Epithelial cell of esophagus (primary cell): ENCODE data around the gene TNFSF8.

Experiments
- DNase-seq: peaks from one replicate; pipeline ENCODE4 v3.0.0; 2010; ENCODE audit warnings: low read depth
- H3K4me3 ChIP-seq: 2 replicates; pipeline ENCODE4 v1.5.1; 2011; ENCODE audit warnings: mild to moderate bottlenecking, low read length, control low read depth
- CTCF ChIP-seq: IDR thresholded peaks from 2 replicates; pipeline ENCODE4 v1.5.1; 2011; ENCODE audit warnings: low read depth, mild to moderate bottlenecking, low read length, control low read depth, inconsistent platforms; ENCODE audit not compliant: insufficient read depth; ENCODE audit errors: missing control alignments

TNFSF8 gene

GRCh38 chr9:114854736-114855355 is 75.5 kb downstream of the TNFSF8 start:
- TF ChIP-seq CTCF: no peak
- no peak for DNase-seq
- no peak overlapping the region for H3K4me3 ChIP-seq

DNA sequence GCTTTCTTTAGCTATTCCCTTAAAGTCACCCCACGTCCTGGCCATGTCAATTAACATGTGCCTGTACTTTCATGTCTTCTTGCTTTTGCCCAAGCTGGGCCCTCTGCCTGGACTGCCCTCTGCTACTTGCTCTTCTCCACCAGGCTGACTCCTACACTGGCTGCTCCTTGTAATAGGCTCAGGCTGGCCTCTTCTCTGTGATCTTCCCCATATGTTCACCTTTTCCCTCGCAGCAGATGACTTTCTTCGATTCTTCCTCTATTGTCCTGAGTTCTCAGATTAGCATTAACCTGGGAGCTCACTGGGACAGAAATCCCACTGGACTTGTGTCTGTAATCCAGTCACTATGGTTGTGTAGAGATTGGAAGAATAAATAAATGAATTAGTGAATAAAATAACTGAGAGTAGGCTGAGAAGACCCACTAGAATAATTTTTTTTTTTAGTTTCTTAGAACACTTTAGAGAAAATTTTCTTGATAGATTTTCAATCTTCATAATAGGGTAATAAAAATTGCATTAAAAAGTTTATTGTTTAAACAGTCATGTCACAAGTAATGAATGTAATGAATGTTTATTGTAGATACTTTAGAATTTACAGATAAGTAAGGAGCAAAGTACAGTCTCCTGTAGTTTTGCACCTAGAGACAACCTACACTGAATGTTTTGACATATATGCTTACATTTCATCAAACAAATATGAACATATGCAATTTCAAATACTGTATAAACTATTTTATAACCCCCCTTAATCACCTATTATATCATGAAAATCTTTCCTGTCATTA is 77.1 kb downstream of the TNFSF8 start:
- no peak for TF ChIP-seq CTCF
- H3K4me3 ChIP-seq: no peak overlapping the region
- no peak for DNase-seq

DNA sequence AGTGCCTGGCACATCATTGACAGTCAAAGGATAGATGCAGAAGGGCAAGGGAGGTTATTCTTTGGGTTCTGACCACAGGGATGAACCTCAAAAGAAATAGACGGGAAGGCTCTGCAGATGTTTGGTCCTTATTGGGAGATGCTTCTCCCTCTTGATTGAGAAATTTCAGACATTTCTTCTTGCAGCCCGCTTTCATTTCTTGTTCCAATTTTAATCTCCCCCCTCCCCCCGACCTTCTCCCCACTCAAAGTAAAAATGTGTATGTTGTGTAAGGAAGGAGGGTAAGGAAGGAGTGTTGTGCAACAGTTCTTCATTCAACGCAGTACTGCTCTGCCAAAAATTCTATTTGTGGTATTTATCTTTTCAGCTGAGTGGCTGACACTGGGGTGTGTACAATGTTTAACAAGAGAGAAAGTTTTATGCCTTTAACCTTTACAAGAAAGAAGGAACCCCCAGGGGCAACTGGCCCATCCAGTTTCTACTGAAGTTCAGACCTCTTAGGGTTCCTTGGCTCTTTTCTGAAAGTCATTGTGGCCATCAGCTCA is 78.3 kb downstream of the TNFSF8 start:
- no peak for TF ChIP-seq CTCF
- DNase-seq: peak; percentile 30
- H3K4me3 ChIP-seq: no peak overlapping the region

- DNase-seq: no peak
- no peak overlapping the region for H3K4me3 ChIP-seq
- TF ChIP-seq CTCF: no peak
These were observed 79.1 kb downstream of the TNFSF8 start for GRCh38 chr9:114851306-114851705.
